Measurements from ENCODE around the gene PGLYRP2.

DNA sequence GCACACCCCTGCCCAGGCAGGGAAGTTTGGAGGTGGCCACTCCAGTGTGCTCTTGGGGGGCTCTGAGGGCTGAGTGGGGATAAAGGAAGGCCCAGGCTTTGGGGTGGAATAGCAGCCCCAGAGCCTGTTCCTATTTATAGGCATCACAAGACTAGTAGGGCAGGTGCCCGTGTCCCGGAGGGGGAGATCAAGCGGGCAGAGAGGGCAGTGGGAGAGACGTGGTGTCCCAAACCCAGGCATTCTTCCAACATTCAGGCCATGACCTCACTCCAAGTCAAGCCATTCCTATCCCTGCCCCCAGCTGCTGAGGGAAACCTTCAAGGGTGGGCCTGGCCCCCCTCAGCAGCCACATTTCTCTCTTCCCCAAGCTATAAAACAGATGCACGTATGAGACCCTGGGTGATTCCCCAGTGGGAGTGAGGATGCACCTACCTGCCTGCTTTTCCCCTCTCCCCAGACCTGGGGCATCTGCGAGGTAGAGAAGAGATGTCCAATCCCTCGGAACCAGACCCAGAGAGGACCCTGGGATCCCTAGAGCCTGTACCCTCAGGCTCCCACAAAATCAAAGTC is 33.4 kb downstream of the PGLYRP2 start:
- TF ChIP-seq, protein P1, sequence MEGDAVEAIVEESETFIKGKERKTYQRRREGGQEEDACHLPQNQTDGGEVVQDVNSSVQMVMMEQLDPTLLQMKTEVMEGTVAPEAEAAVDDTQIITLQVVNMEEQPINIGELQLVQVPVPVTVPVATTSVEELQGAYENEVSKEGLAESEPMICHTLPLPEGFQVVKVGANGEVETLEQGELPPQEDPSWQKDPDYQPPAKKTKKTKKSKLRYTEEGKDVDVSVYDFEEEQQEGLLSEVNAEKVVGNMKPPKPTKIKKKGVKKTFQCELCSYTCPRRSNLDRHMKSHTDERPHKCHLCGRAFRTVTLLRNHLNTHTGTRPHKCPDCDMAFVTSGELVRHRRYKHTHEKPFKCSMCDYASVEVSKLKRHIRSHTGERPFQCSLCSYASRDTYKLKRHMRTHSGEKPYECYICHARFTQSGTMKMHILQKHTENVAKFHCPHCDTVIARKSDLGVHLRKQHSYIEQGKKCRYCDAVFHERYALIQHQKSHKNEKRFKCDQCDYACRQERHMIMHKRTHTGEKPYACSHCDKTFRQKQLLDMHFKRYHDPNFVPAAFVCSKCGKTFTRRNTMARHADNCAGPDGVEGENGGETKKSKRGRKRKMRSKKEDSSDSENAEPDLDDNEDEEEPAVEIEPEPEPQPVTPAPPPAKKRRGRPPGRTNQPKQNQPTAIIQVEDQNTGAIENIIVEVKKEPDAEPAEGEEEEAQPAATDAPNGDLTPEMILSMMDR (conservative IDR thresholded peaks at IDR 0.05 in 1 of 2, IDR thresholded peaks at IDR 0.05 in 1 of 2; ENCODE audit: low read depth in 1 of 2, low read length in 2 of 2), result no peak
- TF ChIP-seq EZH2 (IDR thresholded peaks at IDR 0.05; ENCODE audit: low read length, missing control alignments), result no peak

All from fibroblast of lung (primary cell).